Spleen (tissue), 7 donors: Measurements from ENCODE around the gene WDR1.
A peak's percentile ranks its signal among the peaks of the same experiment; 100 is the strongest.

Experiments
- CTCF ChIP-seq, 11 experiments: fragments of 200-600 bp in 7 of 11; fragments of 450-650 bp in 4 of 11; sonication (generic) in 4 of 11; IDR thresholded peaks in 8 of 11; conservative IDR thresholded peaks in 3 of 11; 1 replicate in 7 of 11; 2 replicates in 4 of 11; pipeline versions ENCODE4 v1.4.0 to v1.8.0; 2016 to 2021; ENCODE audit warnings: antibody characterized with exemption in 11 of 11, inconsistent platforms in 4 of 11, mild to moderate bottlenecking in 1 of 11
- POLR2A ChIP-seq, 3 donors: fragments of 450-650 bp; IDR thresholded peaks; one replicate each; pipeline ENCODE4 v1.5.1; 2017; ENCODE audit warnings: antibody characterized with exemption in 3 of 3, mild to moderate bottlenecking in 1 of 3
- POLR2AphosphoS5 ChIP-seq, 3 donors: sonication (generic); formaldehyde crosslinking; IDR thresholded peaks; one replicate each; pipeline ENCODE4 v1.5.1; 2017; ENCODE audit warnings: antibody characterized with exemption in 3 of 3
- donor health status: DM: no; HTN: no; CAD: no; lungs with moderate emphysema.
- donor health status: DM: no; HTN: no; CAD: no.
- donor health status: DM: no; HTN: no; CAD: no.

DNA sequence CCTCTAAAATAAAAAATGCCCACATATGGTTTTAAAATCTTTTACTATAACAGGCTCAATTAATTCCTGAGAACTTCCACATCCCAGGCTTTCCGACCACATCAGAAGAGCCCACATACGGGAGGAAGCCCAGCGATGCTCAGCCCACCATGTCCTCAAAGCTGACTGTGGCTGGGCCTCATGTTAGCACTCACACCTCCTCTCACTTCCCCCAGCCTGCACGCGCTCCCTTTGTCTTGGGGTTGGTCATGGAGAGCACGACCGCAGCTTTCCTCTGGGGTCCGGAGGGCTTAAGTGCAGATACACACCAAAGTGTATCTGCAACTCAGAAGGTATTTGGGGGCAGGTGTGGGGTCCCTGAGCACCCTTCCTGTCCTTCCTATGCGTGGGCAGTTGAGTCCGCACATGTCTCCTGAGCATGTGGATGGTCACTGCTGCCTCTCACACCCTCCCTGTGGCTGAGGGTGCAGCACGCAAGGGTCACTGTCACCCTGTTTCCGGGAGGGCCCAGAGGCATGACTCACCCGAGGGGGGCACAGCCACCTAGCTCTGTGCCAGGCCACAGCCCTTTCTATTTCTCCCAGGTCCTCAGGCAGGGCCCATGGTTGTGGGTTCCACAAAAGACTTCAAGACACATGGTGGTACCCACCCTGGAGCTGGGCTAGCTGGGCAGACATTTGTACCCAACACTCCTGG, 21.2 kb downstream of the WDR1 start:
- TF ChIP-seq CTCF (IDR thresholded peaks at IDR 0.05 in 8 of 11, conservative IDR thresholded peaks at IDR 0.05 in 3 of 11) (no peak), POLR2A (IDR thresholded peaks at IDR 0.05) (no peak), POLR2AphosphoS5 (IDR thresholded peaks at IDR 0.05) (peak in 1 of 3 donors; percentile 30)
